GM21723 (cell line): ENCODE data around the gene MRPL57.
A peak's percentile ranks its signal among the peaks of the same experiment; 100 is the strongest.
"Not testable (repeated sequence)": the region's sequence is repeated elsewhere in the genome, so short reads cannot be mapped to it uniquely, and the experiment has no call there.

Experiments used
- ATAC-seq: cut with Tn5 transposase; IDR thresholded peaks from one replicate; pipeline ENCODE4 v1.9.1; 2021; ENCODE audit warnings: mild to moderate bottlenecking, moderate library complexity; ENCODE audit not compliant: unreplicated experiment

MRPL57 gene

GRCh38 chr13:21194756-21195155 lies 18.3 kb downstream of the MRPL57 start:
- ATAC-seq = not testable (repeated sequence)

DNA sequence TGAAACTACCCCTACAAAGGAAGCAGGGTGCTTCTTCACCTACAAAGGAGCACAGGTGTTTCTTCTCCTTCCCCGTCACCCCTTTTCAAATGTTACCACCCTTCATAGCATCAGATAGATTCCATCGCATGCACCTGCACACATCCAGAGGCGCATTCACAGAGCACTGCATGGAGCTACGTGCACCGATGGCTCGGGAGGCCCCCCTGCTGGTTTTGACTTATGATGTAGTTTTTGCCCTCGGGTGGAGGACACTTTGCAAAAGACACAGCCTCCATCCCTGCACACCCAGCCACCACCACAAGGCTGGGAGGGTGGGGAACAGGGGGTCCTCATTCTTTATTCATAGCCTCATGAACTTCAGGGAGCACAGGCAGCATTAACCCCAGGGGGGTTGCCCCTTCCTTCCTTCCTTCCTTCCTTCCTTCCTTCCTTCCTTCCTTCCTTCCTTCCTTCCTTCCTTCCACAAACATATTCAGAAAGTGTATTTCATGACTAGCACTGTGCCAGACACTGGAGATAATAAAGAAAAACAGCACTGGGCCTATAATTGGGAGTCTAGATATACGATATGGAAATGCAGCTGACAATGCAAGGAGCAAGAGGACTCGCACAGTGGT lies 21.3 kb downstream of the MRPL57 start:
- not testable (repeated sequence) for ATAC-seq

DNA sequence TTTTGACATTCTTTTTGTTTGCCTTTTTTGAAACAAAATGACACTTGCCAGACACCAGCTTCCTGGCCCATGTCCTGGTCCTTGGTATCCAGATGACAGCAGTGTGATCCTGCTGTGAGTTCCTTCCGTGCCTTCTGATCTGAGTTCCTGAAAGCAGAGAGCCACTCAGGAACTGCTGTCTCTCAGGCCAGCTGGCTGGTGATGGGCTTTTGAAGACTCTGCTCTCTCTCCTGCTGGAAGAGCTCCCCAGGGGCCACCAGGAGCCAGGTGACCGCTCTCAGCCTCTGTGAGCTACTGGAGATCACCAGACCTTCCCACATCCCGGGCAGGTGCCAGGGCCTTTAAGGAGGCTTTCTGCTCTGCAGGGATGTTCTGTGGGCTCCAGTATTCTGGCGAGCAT lies 21.9 kb downstream of the MRPL57 start:
- not testable (repeated sequence) for ATAC-seq

GRCh38 chr13:21201456-21202190 lies 25.2 kb downstream of the MRPL57 start:
- ATAC-seq = not testable (repeated sequence)

GRCh38 chr13:21202767-21203531 lies 26.5 kb downstream of the MRPL57 start:
- no peak for ATAC-seq

GRCh38 chr13:21208652-21209154 lies 32.2 kb downstream of the MRPL57 start:
- ATAC-seq = no peak

- ATAC-seq = no peak
These were observed 35.8 kb downstream of the MRPL57 start for GRCh38 chr13:21212138-21212775.

DNA sequence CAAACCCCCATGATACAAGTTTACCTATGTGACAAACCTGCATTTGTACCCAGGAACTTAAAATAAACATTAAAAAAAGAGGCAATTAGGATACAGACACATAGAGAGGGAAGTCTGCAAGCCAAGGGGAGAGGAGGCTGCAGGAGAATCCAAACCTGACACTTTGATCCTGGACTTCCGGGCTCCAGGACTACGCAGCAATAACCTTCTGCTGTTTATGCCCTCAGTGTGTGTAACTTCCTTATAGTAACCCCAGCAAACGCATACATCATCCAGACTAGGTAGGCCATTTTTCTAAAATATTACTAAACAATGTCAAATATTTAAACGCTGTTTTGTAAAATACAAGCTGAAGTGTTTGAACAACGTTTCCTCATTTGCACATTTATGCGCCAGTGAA lies 39.0 kb downstream of the MRPL57 start:
- ATAC-seq = not testable (repeated sequence)

- no peak for ATAC-seq
These were observed 39.9 kb downstream of the MRPL57 start for GRCh38 chr13:21216332-21216731.

DNA sequence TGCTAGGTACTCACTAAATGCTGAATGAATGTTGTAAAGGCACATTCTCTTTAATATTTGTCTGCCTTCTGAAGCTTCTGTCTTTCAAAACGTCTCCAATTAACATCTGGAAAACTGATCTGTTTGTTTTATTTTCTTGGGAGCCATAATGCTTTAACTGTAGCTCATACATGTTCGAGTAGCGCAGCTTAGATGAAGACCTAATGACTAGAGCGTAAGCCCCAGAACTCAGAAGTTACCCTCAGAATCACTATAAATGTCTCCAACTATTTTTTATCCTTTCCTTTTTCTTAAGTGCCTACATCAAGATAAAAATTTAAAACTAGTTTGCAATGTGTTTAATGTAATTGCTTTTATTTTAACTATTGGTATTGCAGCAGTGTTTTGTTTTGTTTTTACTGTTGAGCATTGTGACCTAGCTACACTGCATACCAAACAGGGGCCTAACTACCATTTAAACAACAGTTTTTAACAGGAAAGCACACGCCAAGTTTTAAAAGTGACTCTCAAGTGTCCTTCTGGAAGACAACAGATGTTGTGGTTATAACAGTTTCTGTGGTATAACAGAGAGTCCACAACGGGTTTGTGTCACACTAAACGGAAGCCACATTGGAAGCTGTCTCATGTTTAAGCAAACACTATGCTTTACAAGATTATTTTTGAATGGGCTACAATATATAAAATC lies 42.0 kb downstream of the MRPL57 start:
- peak; percentile 99 for ATAC-seq

- no peak for ATAC-seq
These were observed 42.6 kb downstream of the MRPL57 start for GRCh38 chr13:21219036-21219381.

GRCh38 chr13:21219716-21220115 lies 43.3 kb downstream of the MRPL57 start:
- ATAC-seq = not testable (repeated sequence)

- ATAC-seq = no peak
These were observed 44.8 kb downstream of the MRPL57 start for GRCh38 chr13:21221268-21221667.

DNA sequence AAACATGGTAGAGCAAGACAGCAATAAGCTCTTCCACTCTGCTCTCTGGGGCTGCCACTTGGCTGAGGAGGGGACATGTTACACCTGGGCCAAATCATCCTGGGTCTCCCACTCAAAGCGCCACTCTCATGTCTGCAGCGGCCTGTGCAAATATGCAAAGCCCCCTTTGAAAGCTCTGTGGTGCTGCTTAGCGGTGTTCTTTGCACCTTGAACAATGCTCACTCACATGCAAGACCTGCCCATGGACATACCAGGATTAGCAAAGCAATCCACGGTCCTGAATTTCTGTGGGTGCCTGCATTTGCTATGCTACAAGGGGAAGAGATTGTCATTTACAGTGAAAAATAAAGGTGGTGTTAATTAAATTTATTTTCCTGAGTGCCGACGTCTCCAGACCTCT lies 48.6 kb downstream of the MRPL57 start:
- no peak for ATAC-seq

- ATAC-seq = no peak
These were observed 49.6 kb downstream of the MRPL57 start for GRCh38 chr13:21225841-21226581.

DNA sequence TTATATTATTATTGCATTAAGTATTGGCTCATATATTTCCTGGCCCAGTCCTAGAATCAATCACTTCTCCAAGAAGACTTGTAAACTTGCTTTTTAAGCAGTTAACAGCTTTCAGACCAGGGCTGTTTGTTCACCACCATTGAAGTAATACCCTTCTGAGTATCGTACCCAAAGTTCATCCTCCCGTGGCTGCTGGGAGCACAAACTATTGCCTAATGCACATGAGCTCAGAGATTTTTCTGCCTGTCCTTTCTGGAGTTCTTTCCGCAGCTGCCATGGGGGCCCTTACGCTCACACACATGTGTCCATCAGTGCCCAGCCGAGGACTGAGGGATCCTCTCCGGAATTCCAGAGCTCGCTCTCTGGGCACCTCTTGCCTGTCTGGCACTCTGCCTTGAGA lies 51.5 kb downstream of the MRPL57 start:
- ATAC-seq = no peak
